SK-N-SH (cell line): ENCODE measurements around the gene C19orf73.

Experiments
- EZH2phosphoT487 ChIP-seq: fragments of 200-600 bp; sonication (generic); IDR thresholded peaks from 2 replicates; pipeline ENCODE4 v1.6.1; 2017; ENCODE audit warnings: low read depth, mixed run types, mild to moderate bottlenecking, antibody characterized with exemption, moderate library complexity, borderline replicate concordance
- JUND ChIP-seq: IDR thresholded peaks from 2 replicates; pipeline ENCODE4 v1.4.0; 2012
- POLR2AphosphoS5 ChIP-seq: IDR thresholded peaks from 2 replicates; pipeline ENCODE4 v1.6.1; 2012; ENCODE audit warnings: low read depth, low read length
- RAD21 ChIP-seq: IDR thresholded peaks from 2 replicates; pipeline ENCODE4 v1.6.1; 2012; ENCODE audit warnings: mild to moderate bottlenecking, low read length
- RFX5 ChIP-seq: IDR thresholded peaks from 2 replicates; pipeline ENCODE4 v1.6.1; 2012; ENCODE audit warnings: mild to moderate bottlenecking, improper control_type of control experiment, low read length
- RXRA ChIP-seq: IDR thresholded peaks from 2 replicates; pipeline ENCODE4 v1.4.0; 2012; ENCODE audit warnings: low read depth, mild to moderate bottlenecking, borderline replicate concordance
- TAF1 ChIP-seq: IDR thresholded peaks from 2 replicates; pipeline ENCODE4 v1.6.1; 2012; ENCODE audit warnings: low read depth, mild to moderate bottlenecking, low read length, moderate library complexity, borderline replicate concordance
- TF ChIP-seq, protein P1 (sequence below): fragments of 200-600 bp; sonication (generic); IDR thresholded peaks from 2 replicates; pipeline ENCODE4 v1.6.1; 2017; ENCODE audit warnings: antibody characterized with exemption, mild to moderate bottlenecking, moderate library complexity
- TF ChIP-seq, protein P2 (sequence below): IDR thresholded peaks from 2 replicates; pipeline ENCODE4 v1.6.1; 2012; ENCODE audit warnings: mild to moderate bottlenecking, low read depth, low read length, moderate library complexity

DNA sequence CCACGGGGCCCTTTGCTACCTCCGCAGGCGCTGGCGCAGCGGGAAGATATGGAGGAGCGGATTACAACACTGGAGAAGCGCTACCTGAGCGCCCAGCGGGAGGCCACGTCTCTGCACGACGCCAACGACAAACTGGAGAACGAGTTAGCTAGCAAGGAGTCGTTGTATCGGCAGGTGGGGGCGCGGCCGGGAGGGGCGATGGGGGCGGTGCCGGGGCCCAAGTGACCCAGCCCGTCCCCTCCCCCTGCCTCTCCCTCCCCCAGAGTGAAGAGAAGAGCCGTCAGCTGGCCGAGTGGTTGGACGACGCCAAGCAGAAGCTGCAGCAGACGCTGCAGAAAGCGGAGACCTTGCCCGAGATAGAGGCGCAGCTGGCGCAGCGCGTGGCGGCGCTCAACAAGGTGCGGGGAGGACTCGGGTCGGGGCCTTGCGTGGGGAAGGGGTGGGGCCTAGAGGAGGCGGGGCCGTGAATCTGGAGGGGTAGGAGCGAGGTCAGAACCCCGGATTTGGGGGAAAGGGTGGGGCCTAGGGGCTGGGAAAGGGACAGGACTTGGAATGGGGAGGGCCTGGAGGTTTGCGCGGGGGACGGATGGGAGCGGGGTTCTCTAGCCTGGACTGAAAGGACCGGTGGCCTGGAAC, 14.1 kb upstream of the C19orf73 start:
- TF ChIP-seq, protein P1, sequence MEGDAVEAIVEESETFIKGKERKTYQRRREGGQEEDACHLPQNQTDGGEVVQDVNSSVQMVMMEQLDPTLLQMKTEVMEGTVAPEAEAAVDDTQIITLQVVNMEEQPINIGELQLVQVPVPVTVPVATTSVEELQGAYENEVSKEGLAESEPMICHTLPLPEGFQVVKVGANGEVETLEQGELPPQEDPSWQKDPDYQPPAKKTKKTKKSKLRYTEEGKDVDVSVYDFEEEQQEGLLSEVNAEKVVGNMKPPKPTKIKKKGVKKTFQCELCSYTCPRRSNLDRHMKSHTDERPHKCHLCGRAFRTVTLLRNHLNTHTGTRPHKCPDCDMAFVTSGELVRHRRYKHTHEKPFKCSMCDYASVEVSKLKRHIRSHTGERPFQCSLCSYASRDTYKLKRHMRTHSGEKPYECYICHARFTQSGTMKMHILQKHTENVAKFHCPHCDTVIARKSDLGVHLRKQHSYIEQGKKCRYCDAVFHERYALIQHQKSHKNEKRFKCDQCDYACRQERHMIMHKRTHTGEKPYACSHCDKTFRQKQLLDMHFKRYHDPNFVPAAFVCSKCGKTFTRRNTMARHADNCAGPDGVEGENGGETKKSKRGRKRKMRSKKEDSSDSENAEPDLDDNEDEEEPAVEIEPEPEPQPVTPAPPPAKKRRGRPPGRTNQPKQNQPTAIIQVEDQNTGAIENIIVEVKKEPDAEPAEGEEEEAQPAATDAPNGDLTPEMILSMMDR = no peak
- TF ChIP-seq POLR2AphosphoS5 (no peak), RXRA (no peak), RAD21 (no peak), RFX5 (no peak), EZH2phosphoT487 (no peak), TAF1 (no peak), JUND (no peak)
- TF ChIP-seq, protein P2, sequence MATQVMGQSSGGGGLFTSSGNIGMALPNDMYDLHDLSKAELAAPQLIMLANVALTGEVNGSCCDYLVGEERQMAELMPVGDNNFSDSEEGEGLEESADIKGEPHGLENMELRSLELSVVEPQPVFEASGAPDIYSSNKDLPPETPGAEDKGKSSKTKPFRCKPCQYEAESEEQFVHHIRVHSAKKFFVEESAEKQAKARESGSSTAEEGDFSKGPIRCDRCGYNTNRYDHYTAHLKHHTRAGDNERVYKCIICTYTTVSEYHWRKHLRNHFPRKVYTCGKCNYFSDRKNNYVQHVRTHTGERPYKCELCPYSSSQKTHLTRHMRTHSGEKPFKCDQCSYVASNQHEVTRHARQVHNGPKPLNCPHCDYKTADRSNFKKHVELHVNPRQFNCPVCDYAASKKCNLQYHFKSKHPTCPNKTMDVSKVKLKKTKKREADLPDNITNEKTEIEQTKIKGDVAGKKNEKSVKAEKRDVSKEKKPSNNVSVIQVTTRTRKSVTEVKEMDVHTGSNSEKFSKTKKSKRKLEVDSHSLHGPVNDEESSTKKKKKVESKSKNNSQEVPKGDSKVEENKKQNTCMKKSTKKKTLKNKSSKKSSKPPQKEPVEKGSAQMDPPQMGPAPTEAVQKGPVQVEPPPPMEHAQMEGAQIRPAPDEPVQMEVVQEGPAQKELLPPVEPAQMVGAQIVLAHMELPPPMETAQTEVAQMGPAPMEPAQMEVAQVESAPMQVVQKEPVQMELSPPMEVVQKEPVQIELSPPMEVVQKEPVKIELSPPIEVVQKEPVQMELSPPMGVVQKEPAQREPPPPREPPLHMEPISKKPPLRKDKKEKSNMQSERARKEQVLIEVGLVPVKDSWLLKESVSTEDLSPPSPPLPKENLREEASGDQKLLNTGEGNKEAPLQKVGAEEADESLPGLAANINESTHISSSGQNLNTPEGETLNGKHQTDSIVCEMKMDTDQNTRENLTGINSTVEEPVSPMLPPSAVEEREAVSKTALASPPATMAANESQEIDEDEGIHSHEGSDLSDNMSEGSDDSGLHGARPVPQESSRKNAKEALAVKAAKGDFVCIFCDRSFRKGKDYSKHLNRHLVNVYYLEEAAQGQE = no peak
